Measurements from ENCODE around the gene SMARCB1. TPM values are rescaled to one million over a fixed set of nuclear protein-coding genes. Genes with fewer than 3 reads are reported as not detected.

The SMARCB1 gene
- total and polyA plus RNA-seq, 8 donors: 52.4 to 166 (median 138) TPM

DNA sequence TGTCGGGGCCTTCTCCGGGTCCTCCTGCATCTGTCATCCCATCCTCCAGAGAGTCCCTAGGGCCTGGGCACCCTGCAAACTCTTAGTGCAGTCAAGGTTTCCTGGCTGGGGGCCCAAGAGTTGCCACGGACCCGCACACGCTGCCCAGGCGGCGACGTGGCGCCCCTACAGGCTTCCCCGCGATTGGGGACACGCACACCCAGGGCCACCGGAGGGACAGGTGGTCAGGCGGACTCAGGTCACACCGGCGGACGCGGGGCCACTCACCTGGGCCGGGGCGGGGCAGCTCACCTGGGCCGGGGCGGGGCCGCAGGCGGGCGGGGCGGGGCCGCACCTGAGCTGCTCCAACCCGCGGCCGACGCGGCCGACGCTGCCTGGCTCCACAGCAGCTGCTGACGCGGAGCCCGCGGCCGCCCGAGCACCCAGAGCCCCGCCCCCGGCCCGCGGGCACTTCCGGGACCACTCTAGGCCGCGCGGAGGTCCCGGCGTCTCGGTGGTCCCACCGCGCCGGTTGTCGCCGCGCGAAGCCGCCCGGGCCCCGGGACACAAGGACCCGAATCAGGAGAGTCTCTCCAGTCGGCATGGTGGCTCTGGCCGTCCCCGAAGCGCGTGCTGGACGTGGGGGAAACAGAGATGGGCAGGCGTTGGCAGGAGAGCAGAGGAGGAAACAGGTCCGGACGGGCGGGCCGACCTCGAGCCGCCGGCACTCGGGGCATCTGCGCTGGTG is 35.9 kb upstream of the SMARCB1 start, which contains the start of gene ZNF70:
Gene ZNF70, minus strand, starts transcription at position 399 of the 727 bp plus-strand sequence. CDS start 5,972 bp downstream, outside the sequence.
- no peaks in the 10 kb centered on the region for H3K27me3 ChIP-seq
- H3K27ac ChIP-seq: peak within 1 kb of the TSS; percentile 86 to 89
- peak; percentile 97 for ATAC-seq
- peaks cover 7 to 13% of the 10 kb centered on the region in 2 donors for H3K4me1 ChIP-seq
- TF ChIP-seq, protein P1, sequence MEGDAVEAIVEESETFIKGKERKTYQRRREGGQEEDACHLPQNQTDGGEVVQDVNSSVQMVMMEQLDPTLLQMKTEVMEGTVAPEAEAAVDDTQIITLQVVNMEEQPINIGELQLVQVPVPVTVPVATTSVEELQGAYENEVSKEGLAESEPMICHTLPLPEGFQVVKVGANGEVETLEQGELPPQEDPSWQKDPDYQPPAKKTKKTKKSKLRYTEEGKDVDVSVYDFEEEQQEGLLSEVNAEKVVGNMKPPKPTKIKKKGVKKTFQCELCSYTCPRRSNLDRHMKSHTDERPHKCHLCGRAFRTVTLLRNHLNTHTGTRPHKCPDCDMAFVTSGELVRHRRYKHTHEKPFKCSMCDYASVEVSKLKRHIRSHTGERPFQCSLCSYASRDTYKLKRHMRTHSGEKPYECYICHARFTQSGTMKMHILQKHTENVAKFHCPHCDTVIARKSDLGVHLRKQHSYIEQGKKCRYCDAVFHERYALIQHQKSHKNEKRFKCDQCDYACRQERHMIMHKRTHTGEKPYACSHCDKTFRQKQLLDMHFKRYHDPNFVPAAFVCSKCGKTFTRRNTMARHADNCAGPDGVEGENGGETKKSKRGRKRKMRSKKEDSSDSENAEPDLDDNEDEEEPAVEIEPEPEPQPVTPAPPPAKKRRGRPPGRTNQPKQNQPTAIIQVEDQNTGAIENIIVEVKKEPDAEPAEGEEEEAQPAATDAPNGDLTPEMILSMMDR (IDR thresholded peaks at IDR 0.05): no peak
- no peaks in the 10 kb centered on the region for H3K36me3 ChIP-seq
- H3K4me3 ChIP-seq: peak within 1 kb of the TSS; percentile 62 to 67
- intact Hi-C loops (cut with DNase I): no loop called here
- DNase-seq: peak; percentile 80 to 97 (median 92)
- H3K9me3 ChIP-seq: no peaks in the 10 kb centered on the region

DNA sequence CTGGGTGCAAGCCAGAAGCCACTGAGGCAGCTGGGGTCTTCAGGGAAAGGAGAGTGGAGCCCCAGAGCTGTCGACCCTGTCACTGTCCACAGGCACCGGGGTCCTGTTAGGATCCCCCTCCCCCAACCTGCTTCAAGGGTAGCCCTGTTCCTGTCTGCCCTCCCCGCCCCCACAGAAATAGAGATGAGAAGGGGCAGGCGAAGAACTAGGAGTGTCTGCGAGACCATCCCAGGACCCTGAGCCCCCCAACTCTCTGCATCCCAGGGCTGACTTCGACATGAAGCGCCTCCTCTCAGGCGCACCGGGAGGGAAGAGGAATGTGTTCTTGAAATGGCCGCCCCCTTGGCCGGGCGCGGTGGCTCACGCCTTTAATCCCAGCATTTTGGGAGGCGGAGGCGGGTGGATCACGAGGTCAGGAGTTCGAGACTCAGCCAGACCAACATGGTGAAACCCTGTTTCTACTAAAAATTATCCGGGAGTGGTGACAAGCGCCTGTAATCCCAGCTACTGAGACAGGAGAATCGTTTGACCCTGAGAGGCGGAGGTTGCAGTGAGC is 35.2 kb upstream of the SMARCB1 start:
- intact Hi-C loops (cut with DNase I): no loop called here
- Histone ChIP-seq H3K9me3 (no peaks in the 10 kb centered on the region), H3K4me1 (peaks cover 7 to 13% of the 10 kb centered on the region in 2 donors), H3K27me3 (no peaks in the 10 kb centered on the region), H3K27ac (peak overlapping the region; percentile 86 to 89), H3K4me3 (peak overlapping the region; percentile 62 to 67), H3K36me3 (no peaks in the 10 kb centered on the region)
- peak; percentile 44 for ATAC-seq
- peak in 1 of 4 donors; percentile 42 for DNase-seq
- TF ChIP-seq, protein P1 (IDR thresholded peaks at IDR 0.05): no peak

DNA sequence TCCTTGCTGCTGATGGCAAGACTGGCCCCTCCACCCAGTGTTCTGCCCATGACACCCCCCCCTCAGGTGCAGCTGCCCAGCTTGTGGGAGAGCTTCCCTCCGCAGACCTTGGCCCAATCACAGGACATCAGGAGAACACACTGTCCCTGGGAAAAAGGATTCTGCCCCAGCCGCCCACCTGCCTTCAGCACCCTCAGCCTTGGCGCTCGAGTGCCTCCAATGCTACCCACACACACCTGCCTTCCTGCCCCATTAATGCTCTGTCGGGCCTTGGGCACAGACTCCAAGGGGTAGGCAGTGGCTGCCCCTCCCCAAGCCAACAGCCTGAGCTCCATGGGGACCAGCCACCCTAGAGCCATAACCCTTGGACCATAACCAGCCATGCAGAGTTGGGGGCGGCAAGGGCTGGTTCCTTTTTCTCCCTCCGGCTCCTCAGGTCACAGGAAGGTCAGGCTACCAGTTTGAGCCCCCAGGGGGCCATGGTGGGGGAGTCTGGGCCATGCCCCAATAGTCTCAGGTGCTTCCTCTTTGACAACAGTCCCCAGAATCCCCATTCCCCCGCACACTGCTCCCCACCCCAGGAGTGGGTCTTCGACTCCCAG is 34.6 kb upstream of the SMARCB1 start:
- intact Hi-C loops (cut with DNase I): no loop called here

DNA sequence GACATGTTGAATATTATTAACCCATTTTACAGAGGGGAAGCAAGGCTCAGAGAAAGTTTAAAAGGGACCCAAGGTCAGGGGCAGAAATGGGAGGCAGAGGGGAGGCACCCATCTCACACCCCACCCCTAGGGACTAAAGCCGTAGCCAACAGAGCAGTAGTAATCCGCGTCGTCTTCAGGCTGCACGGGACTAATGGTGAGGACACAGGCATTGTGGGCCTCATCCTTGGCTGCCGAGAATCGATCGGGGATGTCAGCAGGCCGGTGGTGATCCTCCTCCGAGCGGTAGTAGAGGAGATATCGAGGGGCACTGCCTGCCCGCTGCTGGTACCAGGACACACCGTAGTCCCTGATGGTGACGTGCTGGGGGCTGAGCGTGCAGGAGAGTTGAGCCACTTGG is 34.0 kb upstream of the SMARCB1 start:
- Histone ChIP-seq H3K36me3 (no peaks in the 10 kb centered on the region), H3K4me1 (peaks cover 7 to 13% of the 10 kb centered on the region in 2 donors), H3K27me3 (no peaks in the 10 kb centered on the region)

More for the DNA sequence above, 34.6 kb upstream of the SMARCB1 start:
- no peak for ATAC-seq
- no peak for DNase-seq
- peak overlapping the region in 1 of 2 donors; percentile 67 for H3K4me3 ChIP-seq
- TF ChIP-seq, protein P1 (IDR thresholded peaks at IDR 0.05): no peak
- peaks cover 7 to 13% of the 10 kb centered on the region in 2 donors for H3K4me1 ChIP-seq
- no peaks in the 10 kb centered on the region for H3K36me3 ChIP-seq
- no peaks in the 10 kb centered on the region for H3K9me3 ChIP-seq
- H3K27me3 ChIP-seq: no peaks in the 10 kb centered on the region
- H3K27ac ChIP-seq: no peak overlapping the region

More for the DNA sequence above, 34.0 kb upstream of the SMARCB1 start:
- H3K4me3 ChIP-seq: no peak overlapping the region
- H3K27ac ChIP-seq: no peak overlapping the region
- no peaks in the 10 kb centered on the region for H3K9me3 ChIP-seq
- DNase-seq (no peak), ATAC-seq (no peak)
- intact Hi-C loops (cut with DNase I): no loop called here
- TF ChIP-seq, protein P1 (IDR thresholded peaks at IDR 0.05): no peak
